Right lobe of liver (tissue), 4 donors: ENCODE results near the gene FIZ1.

Experiments used
- CTCF ChIP-seq, 4 donors: fragments of 200-600 bp in 3 of 4; fragments of 450-650 bp in 1 of 4; IDR thresholded peaks; one replicate each; pipeline versions ENCODE4 v1.5.1 to v1.8.0; 2016 to 2022; ENCODE audit warnings: antibody characterized with exemption in 4 of 4, mild to moderate bottlenecking in 2 of 4
- POLR2A ChIP-seq: fragments of 450-650 bp; IDR thresholded peaks from one replicate; pipeline ENCODE4 v1.6.1; 2017; ENCODE audit warnings: antibody characterized with exemption, mild to moderate bottlenecking
- donor health status: DM: no; HTN: no; CAD: no.
- donor health status: DM: no; HTN: no; CAD: no.
- donor health status: DM: no; HTN: yes; CAD: no.

GRCh38 chr19:55554302-55554701 lies 45.0 kb downstream of the FIZ1 start:
- TF ChIP-seq POLR2A (no peak), CTCF (IDR thresholded peaks at IDR 0.05) (no peak)
